Middle frontal gyrus (tissue), 1 donor: Measurements from ENCODE around the gene APBA2.

ENCODE experiments used
- DNase-seq: peaks from one replicate; pipeline ENCODE4 v3.0.0-alpha.2; 2015; ENCODE audit warnings: low spot score; ENCODE audit errors: extremely low spot score

Gene APBA2

DNA sequence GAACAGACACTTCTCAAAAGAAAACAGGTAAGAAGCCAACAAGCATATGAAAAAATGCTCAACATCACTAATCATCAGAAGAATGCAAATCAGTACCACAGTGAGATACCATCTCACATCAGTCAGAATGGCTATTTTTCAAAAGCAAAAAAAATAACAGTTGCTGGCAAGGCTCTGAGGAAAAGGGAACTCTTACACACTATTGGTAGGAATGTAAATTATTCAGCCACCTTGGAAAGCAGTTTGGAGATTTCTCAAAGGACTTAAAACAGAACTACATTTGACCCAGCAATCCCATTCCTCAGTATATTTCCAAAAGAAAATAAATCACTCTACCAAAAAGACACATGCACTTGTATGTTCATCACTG lies 95.6 kb downstream of the APBA2 start:
- no peak for DNase-seq

DNA sequence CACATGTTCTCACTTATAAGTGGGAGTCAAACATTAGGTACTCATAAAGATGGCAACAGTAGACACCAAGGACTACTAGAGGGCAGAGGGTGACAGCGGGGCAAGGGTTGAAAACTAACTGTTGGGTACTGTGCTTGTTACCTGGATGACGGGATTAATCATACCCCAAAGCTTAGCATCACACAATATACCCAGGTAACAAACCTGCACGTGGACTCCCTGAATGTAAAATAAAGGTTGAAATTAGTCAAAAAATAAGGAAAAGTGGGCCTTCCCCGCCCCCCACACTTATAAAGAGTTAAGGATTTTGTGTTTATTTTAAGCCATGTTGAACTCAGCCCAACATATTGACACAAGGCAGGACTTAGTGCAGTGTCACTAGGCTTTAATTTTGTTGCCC lies 96.1 kb downstream of the APBA2 start:
- DNase-seq = no peak

DNA sequence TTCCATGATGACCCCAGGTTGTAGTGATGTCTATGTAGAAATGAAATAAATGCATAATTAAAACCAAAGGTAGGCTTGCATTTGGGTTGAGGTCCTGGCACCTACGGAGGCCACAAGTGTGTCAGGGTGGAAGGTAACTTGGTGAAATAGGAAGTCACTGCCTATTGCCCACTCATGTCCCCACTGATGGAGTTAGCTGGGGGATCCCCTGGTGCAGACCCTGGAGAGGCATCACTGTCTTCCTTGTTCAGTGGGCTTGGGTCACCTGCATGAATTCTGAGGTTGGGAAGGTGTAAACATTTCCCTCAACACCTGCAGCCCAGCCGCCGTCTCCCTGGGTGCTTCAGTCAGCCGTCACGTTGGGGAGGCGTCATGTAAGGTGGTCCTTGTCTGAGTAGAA lies 97.1 kb downstream of the APBA2 start:
- no peak for DNase-seq

DNA sequence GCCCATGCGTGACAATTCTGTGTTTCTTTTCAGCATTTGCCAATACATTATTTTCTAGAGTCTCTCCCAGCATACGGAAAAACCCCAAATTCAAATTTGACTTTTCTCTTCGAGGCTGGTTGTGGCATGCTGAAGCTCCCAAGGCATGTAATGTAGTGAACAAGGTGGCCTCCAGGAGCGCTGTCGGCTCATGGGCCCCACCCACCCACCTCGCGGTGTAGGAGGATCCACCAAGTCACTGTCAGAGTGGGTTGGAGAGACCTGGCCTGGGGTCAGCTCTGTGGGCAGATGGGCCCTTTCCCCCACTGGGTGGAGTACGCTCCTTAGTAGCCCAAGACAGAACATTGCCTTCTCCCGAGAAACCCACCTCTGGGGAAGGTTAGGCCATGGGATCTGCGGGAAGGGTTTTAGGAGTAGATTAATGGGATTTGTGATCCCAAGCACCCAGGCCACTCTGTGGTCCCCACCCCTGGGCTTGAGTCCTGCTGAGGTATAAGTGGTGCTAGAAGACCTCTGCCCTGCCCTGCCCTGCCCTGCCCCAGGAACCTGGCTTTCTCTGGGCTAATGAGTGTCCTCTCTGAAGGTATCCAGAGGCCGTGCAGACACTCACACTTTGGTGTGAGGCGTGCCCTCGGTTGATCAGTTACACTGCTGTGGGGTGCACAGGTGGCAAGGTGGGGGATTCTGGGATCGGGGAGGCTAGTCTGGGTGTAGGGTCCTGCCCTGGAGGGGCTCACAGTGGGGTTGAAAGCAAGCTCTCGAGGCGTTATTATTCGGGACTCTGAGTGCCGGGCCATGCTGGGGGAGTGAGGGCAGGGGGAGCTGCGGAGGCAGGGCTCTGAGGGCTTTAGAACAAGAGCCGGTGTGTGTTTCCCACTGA lies 97.9 kb downstream of the APBA2 start:
- no peak for DNase-seq

DNA sequence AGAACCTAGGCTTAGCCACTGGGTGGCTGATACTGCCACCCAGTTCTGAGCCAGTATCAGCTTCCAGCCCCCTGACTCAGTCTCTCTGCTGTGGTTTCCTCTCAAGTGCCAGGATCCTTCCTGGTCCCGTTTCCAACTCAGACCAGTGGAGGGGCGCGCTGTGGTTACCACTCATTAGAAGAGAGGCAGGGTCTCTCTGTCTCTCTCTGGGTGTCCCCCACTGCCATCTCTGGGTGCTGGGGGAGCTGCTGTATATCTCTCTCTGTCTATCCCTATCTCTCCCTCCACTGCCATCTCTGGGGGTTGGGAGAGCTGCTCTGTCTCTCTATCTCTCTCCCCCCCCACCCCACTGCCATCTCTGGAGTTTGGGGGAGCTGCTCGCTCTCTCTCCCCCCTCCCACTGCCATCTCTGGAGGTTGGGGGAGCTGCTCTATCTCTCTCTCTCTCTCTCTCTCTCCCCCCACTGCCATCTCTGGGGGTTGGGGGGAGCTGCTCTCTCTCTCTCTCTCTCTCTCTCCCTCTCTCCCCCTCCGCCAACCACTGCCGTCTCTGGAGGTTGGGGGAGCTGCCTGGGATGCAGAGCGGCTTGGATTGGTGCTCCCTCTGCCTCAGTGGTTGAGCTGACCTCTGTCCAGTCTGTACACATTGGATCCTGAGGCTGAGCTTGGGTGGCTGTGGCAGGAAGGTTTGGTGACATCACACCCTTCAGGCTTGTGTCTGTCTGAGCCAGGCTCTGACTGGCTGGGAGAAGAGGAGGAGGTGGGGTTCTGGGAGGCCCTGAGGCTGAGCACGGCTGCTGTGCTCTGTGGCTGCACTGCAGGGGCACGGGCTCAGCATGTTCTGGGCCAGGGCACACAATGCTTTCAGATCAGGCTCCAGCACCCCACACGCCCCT lies 98.9 kb downstream of the APBA2 start:
- peak; percentile 85 for DNase-seq

GRCh38 chr15:28985316-28985645 lies 99.5 kb downstream of the APBA2 start:
- DNase-seq = no peak

GRCh38 chr15:28985691-28986090 lies 99.9 kb downstream of the APBA2 start:
- DNase-seq = no peak

DNA sequence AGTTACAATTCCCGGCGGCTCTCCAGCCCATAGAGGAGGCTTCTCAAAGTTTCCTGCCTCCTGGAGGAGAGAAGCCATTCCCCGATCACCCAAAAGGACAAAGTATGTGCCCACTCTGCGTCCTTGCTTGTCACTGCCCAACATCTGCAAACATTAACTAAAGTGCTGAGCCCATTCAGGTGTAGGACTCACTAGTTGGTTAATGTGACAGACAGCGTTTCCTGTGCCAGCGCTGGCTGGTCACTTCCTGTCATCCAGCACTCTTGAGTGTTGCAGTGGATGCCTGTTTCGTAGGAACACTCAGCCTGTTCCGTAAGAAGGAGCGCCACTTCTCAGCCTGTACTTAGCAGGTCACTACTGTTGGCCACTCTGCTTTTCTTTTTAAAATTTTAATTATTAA lies 100.3 kb downstream of the APBA2 start:
- DNase-seq = no peak

DNA sequence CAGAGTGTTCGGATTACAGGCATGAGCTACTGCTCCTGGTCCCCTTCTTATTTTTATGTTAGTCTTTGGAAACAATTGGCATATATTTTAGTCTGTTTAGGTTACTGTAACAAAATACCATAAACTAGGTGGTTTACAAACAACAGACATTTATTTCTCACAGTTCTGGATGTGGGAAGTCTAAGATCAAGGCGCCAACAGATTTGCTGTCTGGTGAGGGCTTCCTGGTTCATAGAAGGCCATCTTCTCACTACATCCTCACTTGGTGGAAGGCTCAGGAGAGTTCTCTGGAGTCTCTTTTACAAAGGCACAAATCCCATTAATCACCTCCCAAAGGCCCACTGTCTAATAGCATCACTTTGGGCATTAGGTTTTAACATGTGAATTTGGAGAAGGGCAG lies 101.0 kb downstream of the APBA2 start:
- DNase-seq = no peak

GRCh38 chr15:28987337-28987736 lies 101.6 kb downstream of the APBA2 start:
- no peak for DNase-seq

- peak; percentile 53 for DNase-seq
These were observed 103.6 kb downstream of the APBA2 start for GRCh38 chr15:28989239-28989830.

GRCh38 chr15:28989896-28990295 lies 104.1 kb downstream of the APBA2 start:
- no peak for DNase-seq

- no peak for DNase-seq
These were observed 104.6 kb downstream of the APBA2 start for GRCh38 chr15:28990390-28990789.

GRCh38 chr15:28991236-28992171 lies 105.7 kb downstream of the APBA2 start:
- no peak for DNase-seq

DNA sequence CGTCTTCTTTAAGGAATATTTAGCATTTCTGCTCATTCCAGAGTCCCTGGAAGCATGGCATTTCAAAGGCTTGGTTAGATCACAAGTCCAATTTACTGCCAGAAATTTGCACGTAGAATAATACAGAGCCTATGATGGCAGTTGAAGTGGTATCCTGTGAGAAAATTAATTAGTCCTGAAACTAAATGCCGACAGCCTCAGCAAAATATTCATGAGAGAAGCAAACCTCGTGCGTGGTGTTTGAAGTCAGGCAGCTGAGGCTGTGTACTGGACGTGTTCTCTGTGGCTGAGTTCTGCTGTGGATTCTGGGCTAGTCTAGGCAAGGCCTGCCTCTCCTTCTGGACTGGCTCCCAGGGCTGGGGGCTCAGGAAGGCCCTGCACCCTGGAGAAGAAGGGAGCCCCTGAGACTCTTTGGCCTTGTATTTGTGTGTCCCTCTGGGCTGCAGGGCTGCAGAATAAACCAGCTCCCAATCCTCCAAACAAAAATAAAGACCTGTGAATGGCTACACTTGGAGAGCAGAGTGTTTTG lies 106.6 kb downstream of the APBA2 start:
- no peak for DNase-seq

GRCh38 chr15:28993051-28993719 lies 107.4 kb downstream of the APBA2 start:
- DNase-seq = no peak

- no peak for DNase-seq
These were observed 107.9 kb downstream of the APBA2 start for GRCh38 chr15:28993720-28994053.

DNA sequence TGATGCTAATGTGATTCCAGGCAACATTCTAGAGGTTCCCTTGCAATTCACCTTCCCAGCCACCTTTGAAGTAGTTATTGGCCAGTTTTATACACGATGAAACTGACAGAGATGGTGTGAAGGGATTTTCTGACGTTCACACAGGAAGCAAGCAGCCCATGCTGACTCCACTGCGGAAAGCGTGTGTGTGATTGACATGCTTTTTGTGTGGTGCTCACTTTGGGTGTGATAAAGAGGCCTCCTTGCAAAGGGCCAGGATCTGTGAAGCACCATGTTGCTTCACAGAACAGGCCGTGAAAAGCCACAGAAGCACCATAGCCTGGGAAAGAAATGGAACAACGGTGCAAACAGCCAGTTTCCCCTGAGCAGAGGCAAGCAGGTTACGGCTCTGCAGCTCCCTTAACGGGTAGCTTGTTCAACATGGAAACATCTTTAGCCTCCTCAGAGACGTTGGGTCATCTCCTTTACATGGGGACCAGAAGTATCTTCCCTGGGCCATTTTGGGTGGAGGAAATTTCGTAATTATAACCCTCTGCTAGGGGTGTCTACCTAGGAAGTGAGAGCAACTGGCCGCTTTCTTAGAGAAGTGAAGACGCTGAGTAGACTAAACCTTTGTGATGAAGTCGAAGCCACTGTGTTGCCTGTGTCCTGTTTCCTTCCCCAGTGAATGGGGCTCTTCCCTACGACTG lies 108.5 kb downstream of the APBA2 start:
- no peak for DNase-seq

- DNase-seq = peak; percentile 45
These were observed 109.2 kb downstream of the APBA2 start for GRCh38 chr15:28994831-28995596.
